Thoracic aorta (tissue), 2 donors: ENCODE measurements around the gene DHRS3. TPM values are rescaled to one million over a fixed set of nuclear protein-coding genes. Genes with fewer than 3 reads are reported as not detected.
"Not testable (repeated sequence)": the region's sequence is repeated elsewhere in the genome, so short reads cannot be mapped to it uniquely, and the experiment has no call there.

Source experiments
- ATAC-seq: fragments of 150-250 bp; one replicate; pipeline ENCODE4 v1.8.0; 2017; ENCODE audit warnings: low read depth; ENCODE audit not compliant: insufficient number of reproducible peaks, low FRiP score
- DNase-seq: peaks from one replicate; pipeline ENCODE4 v3.0.0-alpha.2; 2020; ENCODE audit warnings: low spot score
- H3K27ac ChIP-seq, 2 donors: fragments of 200-600 bp; sonication (generic); 1 replicate in 1 of 2; 2 replicates in 1 of 2; pipeline ENCODE4 v1.5.1; 2016; ENCODE audit warnings: mild to moderate bottlenecking in 2 of 2, moderate library complexity in 2 of 2
- H3K27me3 ChIP-seq: fragments of 200-600 bp; sonication (generic); replicated peaks from 2 replicates; pipeline ENCODE4 v1.6.0; 2016; ENCODE audit warnings: mild to moderate bottlenecking; ENCODE audit not compliant: insufficient read depth
- H3K36me3 ChIP-seq: fragments of 200-600 bp; sonication (generic); one replicate; pipeline ENCODE4 v1.5.1; 2016
- H3K4me1 ChIP-seq, 2 donors: fragments of 200-600 bp; sonication (generic); 1 replicate in 1 of 2; 2 replicates in 1 of 2; pipeline versions ENCODE4 v1.5.1 to v1.6.0; 2016; ENCODE audit warnings: low read depth in 2 of 2, mild to moderate bottlenecking in 1 of 2; ENCODE audit not compliant: control insufficient read depth in 1 of 2
- H3K4me3 ChIP-seq: fragments of 200-600 bp; sonication (generic); 2 replicates; pipeline ENCODE4 v1.5.1; 2016; ENCODE audit warnings: mild to moderate bottlenecking
- H3K9me3 ChIP-seq: fragments of 200-600 bp; sonication (generic); 2 replicates; pipeline ENCODE4 v1.5.1; 2016
- CTCF ChIP-seq: fragments of 200-600 bp; sonication (generic); IDR thresholded peaks from one replicate; pipeline ENCODE4 v1.5.1; 2019; ENCODE audit warnings: antibody characterized with exemption
- total RNA-seq, 2 donors: library from RNA; depleted of rRNA; stranded (reverse); fragments of >200 nt; gene quantifications; one replicate each; pipeline versions ENCODE4 v1.1.0 to v1.2.3, GENCODE V29; 2016

DHRS3 gene
- total RNA-seq, 2 donors from 2014 or later, result 65.9 to 150 TPM

- no peaks in the 10 kb centered on the region for H3K36me3 ChIP-seq
- no peaks in the 10 kb centered on the region for H3K4me1 ChIP-seq
- TF ChIP-seq CTCF, result no peak
- ATAC-seq (no peak), DNase-seq (no peak)
- no peaks in the 10 kb centered on the region for H3K27me3 ChIP-seq
- H3K4me3 ChIP-seq, result no peak overlapping the region
- H3K27ac ChIP-seq, result no peak overlapping the region
- no peaks in the 10 kb centered on the region for H3K9me3 ChIP-seq
Measured at GRCh38 chr1:12654004-12654567, 36.1 kb upstream of the DHRS3 start.

DNA sequence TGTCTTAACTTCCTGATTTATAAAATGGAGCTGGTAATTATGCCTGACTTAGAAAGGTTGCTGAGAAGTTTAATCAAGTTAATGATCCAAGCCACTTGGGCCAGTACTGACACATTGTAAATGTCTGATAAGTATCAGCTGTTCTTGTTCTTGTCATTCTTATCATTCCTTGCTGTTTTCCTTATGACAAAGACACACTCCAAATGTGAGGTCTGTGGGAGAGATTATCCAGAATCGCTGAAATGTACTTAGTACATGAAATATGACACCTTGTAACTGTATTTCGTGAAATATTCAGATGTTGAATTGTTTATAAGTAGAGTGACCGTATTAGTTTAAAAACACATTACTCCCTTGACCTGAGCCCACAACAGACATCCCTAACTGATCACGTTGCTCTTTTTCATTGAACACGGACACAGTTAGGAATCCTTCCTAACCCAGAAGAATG lies 32.0 kb upstream of the DHRS3 start:
- no peak for TF ChIP-seq CTCF
- DNase-seq (no peak), ATAC-seq (no peak)
- no peak overlapping the region for H3K27ac ChIP-seq
- H3K9me3 ChIP-seq, result no peaks in the 10 kb centered on the region
- no peaks in the 10 kb centered on the region for H3K36me3 ChIP-seq
- no peaks in the 10 kb centered on the region for H3K27me3 ChIP-seq
- H3K4me1 ChIP-seq, result no peaks in the 10 kb centered on the region
- H3K4me3 ChIP-seq, result no peak overlapping the region

GRCh38 chr1:12648741-12649140 lies 30.7 kb upstream of the DHRS3 start:
- no peaks in the 10 kb centered on the region for H3K9me3 ChIP-seq
- no peak for ATAC-seq
- H3K4me3 ChIP-seq, result no peak overlapping the region
- no peak overlapping the region for H3K27ac ChIP-seq
- H3K27me3 ChIP-seq, result no peaks in the 10 kb centered on the region
- no peaks in the 10 kb centered on the region for H3K36me3 ChIP-seq
- peaks cover 0 to 3% of the 10 kb centered on the region in 2 donors for H3K4me1 ChIP-seq
- TF ChIP-seq CTCF, result no peak
- no peak for DNase-seq

DNA sequence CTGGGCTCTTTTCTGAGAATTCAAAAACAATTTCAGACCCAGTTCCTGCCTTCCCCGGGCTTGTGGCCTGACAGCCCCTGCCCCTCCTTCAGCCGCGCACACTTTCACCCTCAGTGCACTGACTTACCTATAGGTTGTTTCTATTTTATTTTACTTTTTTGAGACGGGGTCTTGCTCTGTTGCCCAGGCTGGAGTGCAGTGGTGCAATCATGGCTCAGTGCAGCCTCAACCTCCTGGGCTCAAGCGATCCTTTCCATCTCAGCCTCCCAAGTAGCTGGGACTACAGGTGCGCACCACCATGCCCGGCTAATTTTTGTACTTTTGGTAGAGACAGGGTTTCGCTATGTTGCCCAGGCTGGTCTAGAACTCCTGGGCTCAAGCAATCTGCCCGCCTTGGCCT lies 27.4 kb upstream of the DHRS3 start:
- ATAC-seq, DNase-seq, H3K36me3 ChIP-seq, H3K27me3 ChIP-seq, H3K4me3 ChIP-seq, H3K4me1 ChIP-seq, H3K27ac ChIP-seq, H3K9me3 ChIP-seq: not testable (repeated sequence)

- no peak overlapping the region for H3K4me3 ChIP-seq
- H3K9me3 ChIP-seq, result peaks cover 15% of the 10 kb centered on the region
- no peak overlapping the region for H3K27ac ChIP-seq
- H3K4me1 ChIP-seq, result peaks cover 0 to 6% of the 10 kb centered on the region in 2 donors
- ATAC-seq (no peak), DNase-seq (no peak)
- TF ChIP-seq CTCF, result no peak
- no peaks in the 10 kb centered on the region for H3K27me3 ChIP-seq
- no peaks in the 10 kb centered on the region for H3K36me3 ChIP-seq
Measured at GRCh38 chr1:12644829-12645228, 26.8 kb upstream of the DHRS3 start.

- DNase-seq, result no peak
- H3K4me1 ChIP-seq, result peaks cover 0 to 6% of the 10 kb centered on the region in 2 donors
- no peak overlapping the region for H3K4me3 ChIP-seq
- ATAC-seq, result no peak
- H3K27ac ChIP-seq, result no peak overlapping the region
- H3K27me3 ChIP-seq, result no peaks in the 10 kb centered on the region
- TF ChIP-seq CTCF, result no peak
- H3K9me3 ChIP-seq, result peaks cover 21% of the 10 kb centered on the region
- H3K36me3 ChIP-seq, result no peaks in the 10 kb centered on the region
Measured at GRCh38 chr1:12644237-12644636, 26.2 kb upstream of the DHRS3 start.
